Islet precursor cell (in vitro differentiated cells): ENCODE data around the gene SOX9.
A peak's percentile ranks its signal among the peaks of the same experiment; 100 is the strongest.
"Not testable (repeated sequence)": the region's sequence is repeated elsewhere in the genome, so short reads cannot be mapped to it uniquely, and the experiment has no call there.

ENCODE experiments used
- DNase-seq: peaks from one replicate; pipeline ENCODE4 v3.0.0-alpha.2; 2018

The SOX9 gene

DNA sequence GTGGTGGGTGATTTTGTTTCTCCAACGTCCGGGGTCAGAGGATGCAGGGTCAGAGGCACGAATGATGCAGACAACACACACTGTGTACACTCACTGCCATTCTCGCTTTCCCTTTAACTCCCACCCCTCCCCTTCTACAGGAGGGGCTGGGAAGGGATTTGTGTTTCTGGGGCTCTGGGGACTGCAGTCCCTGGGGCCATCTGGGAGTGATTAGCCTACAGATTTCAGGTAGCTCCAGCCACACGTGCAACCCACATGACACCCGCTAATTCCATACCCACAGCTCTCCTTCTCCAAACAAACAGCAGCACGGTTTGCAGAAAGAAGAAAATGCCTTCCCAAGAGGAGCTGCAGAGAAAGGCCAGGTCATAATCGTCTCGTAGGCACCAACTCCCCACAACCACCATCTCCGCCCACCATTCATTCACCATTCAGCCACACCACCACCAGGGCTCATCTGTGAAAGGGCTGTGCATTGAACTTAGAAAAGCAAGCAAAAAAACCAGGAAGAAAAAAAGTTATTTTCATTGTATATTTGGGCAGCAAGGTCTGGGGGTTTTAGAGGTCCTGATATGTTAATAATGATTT lies 9.4 kb upstream of the SOX9 start:
- DNase-seq = no peak

DNA sequence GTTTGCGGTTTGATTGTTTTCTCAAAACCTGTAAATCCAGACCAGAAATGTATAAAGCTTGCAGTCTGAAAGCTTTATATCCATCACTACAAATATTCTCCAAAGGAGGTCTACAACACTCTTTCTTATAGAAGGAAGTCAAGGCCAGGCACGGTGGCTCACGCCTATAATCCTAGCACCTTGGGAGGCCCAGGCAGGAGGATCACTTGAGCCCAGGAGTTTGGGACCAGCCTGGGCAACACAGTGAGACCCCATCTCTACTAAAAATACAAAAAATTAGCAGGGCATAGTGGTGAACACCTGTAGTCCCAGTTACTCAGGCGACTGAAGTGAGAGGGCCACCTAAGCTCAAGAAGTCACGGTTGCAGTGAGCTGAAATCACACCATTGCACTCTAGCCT lies 8.9 kb upstream of the SOX9 start:
- not testable (repeated sequence) for DNase-seq

DNA sequence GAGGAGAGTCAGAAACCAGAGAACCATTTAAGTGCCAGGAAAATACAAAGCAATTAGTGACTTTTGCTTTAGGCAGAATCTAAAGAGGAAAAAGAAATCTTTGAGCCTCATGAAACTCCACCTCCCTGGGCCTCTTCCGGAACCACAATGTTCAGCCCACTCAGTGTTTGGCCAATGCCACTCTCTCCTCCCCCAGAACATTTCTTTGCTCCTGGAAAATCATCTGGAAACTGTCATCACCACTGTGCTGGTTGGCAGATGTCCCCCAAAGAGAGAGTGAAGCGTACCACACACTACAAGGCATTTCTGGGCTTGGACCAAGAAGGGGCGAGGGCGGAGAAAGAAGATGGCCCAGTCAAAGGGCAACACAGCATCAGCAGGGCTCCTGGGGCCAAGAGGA lies 7.1 kb upstream of the SOX9 start:
- DNase-seq = no peak

DNA sequence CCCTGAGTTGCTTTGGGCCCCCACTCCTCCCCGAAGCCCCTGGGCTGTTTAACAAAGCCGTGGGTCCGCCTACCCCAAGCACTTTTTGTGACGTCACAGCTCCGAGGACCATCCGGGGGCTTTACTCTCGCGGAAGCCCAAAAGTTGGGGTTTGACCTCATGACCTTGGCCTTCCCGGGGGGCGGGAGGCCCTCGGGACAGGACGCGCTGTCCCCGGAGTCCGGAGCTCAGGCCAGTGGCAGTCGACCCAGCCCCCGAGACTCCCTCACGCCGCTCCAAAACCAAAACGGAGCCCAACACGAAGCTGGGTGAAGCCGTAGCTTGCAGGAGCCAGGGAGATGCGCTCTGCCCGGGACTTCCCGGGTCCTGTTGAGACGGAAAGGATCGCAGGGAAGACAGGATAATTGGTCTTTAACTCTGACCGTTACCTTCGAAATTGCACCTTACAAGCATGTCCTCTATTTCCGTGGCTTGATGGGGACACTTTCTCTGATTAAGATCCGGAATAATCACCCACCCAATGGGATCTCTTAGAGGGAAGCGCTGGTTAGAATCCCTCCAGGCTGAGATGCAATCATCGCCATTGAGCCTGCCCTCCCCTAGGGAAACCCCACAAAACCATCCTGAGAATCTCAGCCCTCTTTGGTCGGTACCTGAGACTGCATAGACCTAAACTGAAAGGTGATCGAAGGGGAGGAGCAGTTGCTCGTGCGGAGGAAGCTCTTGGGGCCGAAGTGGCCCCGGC lies 4.9 kb upstream of the SOX9 start:
- peak; percentile 72 for DNase-seq

DNA sequence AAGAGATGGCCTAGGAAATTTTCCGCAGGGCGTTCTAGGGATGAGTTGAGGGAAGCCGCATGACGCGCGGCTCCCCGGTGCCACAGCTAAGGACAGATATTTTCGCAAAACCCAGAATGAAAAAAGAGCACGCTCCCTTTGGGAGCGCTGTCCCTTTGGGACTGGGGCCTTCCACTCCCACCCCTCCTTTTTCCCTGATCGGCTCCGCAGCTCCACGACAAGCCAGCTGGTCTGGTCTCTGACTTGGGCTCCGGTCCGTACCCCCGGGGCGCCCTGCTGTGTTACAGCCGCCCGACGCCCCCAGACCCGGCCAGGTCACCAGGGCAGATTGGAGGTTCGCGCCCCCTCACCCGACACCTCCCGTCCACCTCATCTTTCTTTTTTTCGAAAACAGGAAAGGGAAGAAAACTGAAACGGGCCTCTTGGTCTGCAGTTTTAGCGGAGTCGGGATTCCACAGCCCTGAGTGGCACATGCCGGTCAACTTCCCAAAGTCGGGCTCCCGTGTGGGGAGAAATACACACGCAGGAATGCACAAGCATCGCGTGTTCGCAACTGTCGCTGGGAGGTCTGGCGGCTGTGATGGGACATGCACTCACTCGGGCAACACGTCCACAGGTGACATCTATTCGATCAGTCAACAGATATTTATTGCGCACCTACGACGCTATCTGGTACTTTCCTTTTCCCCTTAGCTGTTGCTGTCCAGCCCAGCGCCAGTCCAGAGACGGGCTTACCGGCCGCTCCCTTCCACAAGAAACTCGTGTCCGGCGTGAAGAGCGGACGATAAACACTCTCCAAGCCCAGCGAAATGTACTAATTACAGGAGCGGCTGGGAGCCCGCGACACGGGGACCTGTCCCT lies 3.9 kb upstream of the SOX9 start:
- DNase-seq = peak; percentile 69

DNA sequence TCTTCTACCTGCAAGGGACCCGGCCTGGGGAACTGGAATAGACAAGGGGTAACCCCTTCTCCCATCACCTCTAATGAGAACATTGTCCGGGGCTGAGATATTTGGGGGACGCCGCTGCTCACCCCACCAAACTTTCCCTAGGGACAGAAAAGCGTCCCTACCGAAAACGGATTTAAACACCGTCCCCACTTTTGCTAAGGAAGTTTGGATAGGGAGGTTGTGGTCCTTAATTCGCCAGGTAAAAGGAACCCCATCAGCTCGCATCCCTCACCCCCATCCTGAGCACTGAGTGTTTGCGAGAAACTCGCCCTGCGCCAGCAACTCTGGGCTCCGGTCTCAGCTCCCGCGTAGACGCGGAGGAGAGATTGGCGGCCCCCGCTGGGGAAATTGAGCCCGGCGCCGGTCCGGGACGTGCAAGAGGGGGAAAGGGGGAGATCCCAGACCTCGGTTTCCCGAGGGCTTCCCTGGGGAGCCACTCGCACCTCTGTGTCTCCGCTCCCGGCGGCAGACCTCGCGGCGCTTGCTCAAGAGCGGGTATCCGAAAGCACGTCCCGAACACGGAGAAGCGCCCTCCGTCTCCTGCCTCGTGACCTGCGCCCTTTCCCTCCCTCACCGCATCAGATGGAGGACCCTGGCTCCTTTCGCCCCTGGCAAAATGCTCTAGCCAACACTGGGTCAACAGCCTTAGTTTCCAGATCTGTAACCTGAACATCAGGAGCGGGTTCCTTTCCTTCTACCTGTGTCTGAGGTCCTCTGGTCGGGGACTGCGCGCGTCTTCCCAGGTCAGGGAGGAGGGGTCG lies 3.1 kb upstream of the SOX9 start:
- peak; percentile 81 for DNase-seq

DNA sequence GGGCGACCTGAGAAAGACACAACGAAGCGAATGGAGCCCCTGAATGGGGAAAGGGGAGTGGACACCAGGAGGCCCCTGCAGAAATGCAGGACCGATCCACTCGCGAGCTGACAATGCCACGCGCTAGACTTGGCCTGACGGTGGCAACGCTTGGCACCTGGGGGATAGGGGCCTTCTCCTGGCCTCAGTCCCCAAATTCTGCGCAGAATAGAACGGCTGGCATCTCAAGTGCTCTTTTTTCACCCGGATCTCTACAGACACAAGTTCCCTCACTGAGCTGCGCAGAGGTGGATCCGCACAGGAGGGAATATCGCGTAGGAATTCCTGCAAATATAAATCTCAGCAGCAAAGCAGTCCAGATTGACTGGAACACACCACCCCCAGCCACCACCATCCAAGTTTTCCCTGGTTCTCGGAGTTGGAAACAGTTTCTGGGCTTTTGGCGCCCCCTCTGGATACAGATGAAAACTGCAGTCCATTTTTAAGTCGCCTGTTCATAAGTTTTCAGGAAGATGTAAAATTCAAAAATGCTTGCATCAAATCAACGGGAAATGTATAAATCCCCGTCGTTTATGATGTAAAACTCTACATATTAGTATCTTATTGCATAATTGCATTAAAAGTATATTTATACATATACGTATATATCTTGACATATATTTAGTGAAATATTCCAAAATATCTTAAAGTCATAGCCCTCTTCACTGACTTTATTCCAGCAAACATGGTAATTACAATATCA lies 2.3 kb upstream of the SOX9 start:
- DNase-seq = peak; percentile 93

DNA sequence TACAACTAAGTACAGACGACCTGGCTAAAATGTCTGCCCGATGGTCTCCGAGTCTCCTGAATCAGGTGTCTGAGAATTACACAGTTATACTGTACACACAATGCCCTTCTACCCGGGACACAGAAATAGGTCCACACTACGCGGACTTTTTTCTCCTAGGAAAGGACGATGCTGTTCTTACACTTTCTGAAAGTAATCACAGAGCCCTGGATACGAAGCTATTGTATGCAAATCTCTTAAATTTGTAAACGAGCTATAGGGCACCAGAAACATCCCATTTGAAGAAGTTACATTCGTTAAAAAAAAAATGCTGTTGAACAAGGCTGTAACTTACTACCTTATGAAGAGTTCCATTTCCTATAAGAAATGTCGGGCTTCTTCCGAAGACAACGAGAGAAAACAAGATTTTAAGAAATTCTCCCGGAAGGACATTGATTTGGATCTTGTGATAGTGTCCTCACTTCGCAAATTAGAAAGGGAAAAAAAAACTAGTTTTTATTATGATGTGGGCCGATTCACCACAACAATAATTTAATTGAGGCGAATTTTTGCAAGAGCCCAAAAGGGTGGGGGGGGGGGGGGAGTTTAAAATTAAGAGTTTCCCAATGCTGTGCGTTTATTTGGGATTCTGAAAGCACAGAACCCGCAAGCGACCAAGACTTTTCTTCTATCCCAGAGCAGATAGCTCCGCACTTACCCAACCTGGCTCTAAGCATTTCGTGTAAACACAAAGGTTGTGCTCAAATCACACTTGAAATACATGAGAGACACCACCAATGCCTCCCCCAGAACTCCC lies 1.5 kb upstream of the SOX9 start:
- no peak for DNase-seq

DNA sequence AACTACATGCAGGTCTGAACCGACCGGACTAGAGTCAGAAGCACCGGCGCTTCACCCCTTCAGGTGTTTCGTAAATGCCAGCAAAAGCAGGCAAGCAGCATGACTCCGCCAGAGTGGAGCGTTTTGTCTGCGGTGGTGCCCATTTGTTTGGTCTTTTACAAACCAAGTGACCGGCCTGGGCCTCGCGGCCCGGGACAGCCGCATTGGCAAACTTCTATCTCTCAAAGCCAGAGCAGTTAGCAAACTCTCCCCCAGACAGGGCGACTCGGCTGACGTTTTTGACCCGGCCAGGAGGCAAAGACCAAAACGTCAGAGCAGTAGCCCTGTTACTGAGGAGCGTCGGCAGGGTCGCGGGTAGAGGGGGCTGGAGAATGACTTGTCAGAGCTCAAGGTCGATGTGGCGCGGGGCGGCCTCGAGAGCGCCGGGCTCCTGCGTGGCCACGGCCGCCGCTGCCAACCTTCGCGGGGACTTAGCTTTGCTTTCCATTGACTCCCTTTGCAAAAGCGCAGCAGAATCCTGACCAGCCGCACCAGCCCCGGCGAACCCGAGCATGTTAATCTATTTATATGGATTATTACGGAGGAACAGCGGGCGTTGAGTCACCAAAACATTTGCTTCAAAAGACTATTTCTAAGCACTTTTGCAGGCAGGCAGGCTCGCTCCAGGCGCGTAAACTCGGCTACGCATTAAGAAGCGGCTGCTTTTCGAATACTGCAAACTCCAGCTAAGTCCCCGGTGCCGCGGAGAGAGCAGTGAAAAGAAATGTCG lies 763 bp upstream of the SOX9 start:
- DNase-seq = peak; percentile 85

DNA sequence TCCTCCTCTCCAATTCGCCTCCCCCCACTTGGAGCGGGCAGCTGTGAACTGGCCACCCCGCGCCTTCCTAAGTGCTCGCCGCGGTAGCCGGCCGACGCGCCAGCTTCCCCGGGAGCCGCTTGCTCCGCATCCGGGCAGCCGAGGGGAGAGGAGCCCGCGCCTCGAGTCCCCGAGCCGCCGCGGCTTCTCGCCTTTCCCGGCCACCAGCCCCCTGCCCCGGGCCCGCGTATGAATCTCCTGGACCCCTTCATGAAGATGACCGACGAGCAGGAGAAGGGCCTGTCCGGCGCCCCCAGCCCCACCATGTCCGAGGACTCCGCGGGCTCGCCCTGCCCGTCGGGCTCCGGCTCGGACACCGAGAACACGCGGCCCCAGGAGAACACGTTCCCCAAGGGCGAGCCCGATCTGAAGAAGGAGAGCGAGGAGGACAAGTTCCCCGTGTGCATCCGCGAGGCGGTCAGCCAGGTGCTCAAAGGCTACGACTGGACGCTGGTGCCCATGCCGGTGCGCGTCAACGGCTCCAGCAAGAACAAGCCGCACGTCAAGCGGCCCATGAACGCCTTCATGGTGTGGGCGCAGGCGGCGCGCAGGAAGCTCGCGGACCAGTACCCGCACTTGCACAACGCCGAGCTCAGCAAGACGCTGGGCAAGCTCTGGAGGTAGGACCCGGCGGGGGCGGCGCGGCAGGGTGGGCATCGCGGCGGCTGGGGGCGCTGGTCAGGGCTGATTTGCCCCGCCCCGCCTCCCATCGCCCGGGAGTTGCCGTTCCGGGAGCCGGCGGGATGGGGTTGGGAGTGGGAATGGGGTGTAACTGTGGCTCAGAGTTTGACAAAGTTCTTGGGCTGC lies 567 bp downstream of the SOX9 start:
- DNase-seq = peak; percentile 84

DNA sequence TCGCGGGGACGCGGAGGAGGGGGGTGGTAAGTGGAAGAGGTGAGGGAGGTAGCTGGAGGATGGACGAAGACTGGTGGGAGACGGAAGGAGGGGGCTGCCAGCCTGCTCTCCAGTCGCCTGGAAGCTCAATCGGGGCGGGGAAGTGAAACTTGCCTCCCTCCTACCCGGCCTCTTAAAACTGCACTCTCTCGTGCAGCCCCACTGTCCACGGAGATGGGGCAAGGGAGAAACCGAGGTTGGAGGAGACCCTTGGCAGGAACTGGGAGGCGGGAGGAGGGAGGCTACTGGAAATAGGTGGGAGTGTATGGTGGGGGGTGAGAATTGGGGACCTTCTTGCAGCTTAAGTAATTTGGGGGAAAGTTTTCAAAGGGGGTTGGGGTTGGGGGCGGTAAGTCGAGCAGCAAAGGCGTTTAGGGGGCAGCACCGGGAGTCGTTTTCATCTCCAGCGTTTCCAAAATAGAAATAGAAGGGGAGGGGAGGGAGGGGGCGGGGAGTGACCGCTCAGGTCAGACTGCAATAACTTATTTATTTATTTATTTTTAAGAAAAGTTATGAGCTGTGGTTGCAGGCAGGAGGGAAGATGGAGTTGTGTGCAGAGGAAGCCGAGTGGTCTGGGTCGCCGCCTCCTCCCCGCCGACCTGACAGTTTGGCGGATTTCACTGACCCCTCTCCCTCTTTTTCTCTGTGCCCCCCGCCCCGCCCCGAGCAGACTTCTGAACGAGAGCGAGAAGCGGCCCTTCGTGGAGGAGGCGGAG lies 1.4 kb downstream of the SOX9 start:
- no peak for DNase-seq

DNA sequence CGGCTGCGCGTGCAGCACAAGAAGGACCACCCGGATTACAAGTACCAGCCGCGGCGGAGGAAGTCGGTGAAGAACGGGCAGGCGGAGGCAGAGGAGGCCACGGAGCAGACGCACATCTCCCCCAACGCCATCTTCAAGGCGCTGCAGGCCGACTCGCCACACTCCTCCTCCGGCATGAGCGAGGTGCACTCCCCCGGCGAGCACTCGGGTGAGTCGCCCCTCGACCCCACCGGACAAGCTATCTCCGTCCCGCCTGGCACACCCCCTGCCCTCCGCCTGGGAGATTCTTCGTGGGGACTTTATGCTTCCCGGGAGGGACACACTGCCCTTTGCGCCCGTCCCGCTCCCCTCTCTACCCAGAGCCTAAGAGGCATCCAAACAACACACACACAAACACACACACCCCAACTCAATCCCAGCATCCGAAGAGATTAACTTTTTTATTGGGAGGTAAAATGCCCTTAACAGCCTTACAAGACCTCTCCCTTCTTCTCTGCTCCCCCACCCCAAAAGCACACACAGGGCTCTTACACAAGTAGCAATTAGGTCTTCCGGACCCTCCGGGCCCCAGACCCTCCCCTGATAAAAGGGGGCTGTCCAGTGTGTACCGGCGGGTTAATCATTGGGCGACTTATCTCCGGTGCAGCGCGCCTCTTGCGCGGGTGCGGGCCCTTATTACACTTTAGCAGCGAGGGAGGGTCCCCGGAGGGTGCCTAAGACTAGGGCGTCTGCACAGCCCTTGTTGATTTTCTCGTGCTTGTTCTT lies 2.1 kb downstream of the SOX9 start:
- peak; percentile 83 for DNase-seq

DNA sequence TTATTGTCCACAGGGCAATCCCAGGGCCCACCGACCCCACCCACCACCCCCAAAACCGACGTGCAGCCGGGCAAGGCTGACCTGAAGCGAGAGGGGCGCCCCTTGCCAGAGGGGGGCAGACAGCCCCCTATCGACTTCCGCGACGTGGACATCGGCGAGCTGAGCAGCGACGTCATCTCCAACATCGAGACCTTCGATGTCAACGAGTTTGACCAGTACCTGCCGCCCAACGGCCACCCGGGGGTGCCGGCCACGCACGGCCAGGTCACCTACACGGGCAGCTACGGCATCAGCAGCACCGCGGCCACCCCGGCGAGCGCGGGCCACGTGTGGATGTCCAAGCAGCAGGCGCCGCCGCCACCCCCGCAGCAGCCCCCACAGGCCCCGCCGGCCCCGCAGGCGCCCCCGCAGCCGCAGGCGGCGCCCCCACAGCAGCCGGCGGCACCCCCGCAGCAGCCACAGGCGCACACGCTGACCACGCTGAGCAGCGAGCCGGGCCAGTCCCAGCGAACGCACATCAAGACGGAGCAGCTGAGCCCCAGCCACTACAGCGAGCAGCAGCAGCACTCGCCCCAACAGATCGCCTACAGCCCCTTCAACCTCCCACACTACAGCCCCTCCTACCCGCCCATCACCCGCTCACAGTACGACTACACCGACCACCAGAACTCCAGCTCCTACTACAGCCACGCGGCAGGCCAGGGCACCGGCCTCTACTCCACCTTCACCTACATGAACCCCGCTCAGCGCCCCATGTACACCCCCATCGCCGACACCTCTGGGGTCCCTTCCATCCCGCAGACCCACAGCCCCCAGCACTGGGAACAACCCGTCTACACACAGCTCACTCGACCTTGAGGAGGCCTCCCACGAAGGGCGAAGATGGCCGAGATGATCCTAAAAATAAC lies 3.0 kb downstream of the SOX9 start:
- peak; percentile 77 for DNase-seq

DNA sequence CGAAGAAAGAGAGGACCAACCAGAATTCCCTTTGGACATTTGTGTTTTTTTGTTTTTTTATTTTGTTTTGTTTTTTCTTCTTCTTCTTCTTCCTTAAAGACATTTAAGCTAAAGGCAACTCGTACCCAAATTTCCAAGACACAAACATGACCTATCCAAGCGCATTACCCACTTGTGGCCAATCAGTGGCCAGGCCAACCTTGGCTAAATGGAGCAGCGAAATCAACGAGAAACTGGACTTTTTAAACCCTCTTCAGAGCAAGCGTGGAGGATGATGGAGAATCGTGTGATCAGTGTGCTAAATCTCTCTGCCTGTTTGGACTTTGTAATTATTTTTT lies 3.6 kb downstream of the SOX9 start:
- no peak for DNase-seq

DNA sequence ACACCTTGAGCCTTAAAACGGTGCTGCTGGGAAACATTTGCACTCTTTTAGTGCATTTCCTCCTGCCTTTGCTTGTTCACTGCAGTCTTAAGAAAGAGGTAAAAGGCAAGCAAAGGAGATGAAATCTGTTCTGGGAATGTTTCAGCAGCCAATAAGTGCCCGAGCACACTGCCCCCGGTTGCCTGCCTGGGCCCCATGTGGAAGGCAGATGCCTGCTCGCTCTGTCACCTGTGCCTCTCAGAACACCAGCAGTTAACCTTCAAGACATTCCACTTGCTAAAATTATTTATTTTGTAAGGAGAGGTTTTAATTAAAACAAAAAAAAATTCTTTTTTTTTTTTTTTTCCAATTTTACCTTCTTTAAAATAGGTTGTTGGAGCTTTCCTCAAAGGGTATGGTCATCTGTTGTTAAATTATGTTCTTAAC lies 4.4 kb downstream of the SOX9 start:
- peak; percentile 79 for DNase-seq

DNA sequence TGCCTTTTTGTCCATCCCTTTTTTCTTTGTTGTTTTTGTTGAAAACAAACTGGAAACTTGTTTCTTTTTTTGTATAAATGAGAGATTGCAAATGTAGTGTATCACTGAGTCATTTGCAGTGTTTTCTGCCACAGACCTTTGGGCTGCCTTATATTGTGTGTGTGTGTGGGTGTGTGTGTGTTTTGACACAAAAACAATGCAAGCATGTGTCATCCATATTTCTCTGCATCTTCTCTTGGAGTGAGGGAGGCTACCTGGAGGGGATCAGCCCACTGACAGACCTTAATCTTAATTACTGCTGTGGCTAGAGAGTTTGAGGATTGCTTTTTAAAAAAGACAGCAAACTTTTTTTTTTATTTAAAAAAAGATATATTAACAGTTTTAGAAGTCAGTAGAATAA lies 4.9 kb downstream of the SOX9 start:
- DNase-seq = no peak
